Fibroblast of peridontal ligament (primary cell): ENCODE results near the gene LRRC7.
"Not testable (repeated sequence)": the region's sequence is repeated elsewhere in the genome, so short reads cannot be mapped to it uniquely, and the experiment has no call there.

Experiments used
- DNase-seq: peaks from one replicate; pipeline ENCODE4 v3.0.0-alpha.2; 2010; ENCODE audit errors: extremely low read depth

Gene LRRC7

DNA sequence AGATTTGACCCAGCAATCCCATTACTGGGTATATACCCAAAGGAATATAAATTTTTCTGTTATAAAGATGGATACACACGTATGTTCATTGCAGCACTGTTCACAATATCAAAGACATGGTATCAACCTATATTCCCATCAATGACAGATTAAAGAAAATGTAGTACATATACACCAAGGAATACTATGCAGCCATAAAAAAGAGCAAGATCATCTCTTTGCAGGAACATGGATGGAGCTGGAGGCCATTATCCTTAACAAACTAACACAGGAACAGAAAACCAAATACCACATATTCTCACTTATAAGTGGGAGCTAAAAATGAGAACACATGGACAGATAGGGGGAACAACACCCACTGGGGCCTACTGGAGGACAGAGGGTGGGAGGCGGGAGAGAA lies 394.7 kb downstream of the LRRC7 start:
- DNase-seq: not testable (repeated sequence)

- DNase-seq: no peak
Measured at GRCh38 chr1:69967245-69967766, 399.6 kb downstream of the LRRC7 start.

DNA sequence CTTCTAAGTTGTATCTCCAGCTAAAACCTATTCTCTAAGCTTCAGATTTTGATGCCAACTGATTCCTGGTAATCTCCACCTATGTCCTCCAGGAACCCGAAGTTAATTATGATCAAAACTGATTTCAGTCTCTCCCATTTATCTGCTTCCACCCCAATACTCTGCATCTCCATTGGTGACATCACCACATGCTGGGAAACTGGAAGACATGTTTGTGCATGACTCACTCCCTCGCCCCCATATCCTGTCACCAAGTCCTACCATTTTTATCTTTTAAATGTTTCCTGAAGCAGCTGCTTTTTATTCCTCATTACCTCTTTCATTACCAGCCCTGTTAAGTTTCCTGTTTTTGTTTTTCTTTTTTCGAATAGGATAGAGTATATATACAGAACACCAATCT lies 409.2 kb downstream of the LRRC7 start:
- DNase-seq: peak; percentile 6

GRCh38 chr1:69982992-69983391 lies 415.3 kb downstream of the LRRC7 start:
- peak; percentile 55 for DNase-seq

GRCh38 chr1:69985376-69985775 lies 417.7 kb downstream of the LRRC7 start:
- peak; percentile 9 for DNase-seq

GRCh38 chr1:69985901-69986439 lies 418.2 kb downstream of the LRRC7 start:
- DNase-seq: peak; percentile 57

DNA sequence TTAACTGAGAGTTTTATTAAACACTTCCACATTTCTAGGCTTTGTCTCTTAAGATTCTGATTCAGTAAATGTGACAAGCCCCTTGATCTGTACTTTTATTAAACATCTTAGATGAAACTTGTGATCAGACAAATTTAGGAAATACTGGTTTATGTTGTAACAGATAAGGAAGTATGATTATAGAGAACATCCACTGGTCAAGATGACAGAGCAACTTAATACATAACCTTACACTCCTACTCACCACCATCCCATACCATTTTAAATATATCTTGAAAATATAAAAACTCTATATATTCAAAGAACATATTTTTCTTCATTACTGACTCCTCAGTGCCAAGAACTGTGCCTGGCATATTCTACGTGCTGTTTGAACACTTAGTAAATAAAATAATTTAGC lies 420.2 kb downstream of the LRRC7 start:
- DNase-seq: no peak

DNA sequence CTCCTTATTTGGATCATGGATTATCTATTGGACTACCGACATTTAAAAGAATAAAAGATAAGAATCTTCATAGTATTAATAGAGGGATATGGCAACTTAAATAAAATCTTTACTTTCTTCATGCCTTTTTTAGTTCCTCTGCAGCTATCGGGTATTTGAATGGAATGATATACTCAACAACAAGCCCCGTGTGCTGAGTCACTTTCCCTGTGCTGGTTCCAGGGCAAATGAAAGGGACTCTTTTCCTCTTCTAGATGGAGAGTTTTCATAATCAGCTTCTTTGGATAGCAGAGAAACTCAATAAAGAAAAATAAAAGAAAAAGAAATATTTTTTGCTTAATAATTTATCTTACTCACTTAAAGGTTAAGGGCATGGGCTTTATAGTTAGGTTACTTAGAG lies 423.9 kb downstream of the LRRC7 start:
- DNase-seq: peak; percentile 58

- no peak for DNase-seq
Measured at GRCh38 chr1:69992594-69992993, 424.9 kb downstream of the LRRC7 start.

DNA sequence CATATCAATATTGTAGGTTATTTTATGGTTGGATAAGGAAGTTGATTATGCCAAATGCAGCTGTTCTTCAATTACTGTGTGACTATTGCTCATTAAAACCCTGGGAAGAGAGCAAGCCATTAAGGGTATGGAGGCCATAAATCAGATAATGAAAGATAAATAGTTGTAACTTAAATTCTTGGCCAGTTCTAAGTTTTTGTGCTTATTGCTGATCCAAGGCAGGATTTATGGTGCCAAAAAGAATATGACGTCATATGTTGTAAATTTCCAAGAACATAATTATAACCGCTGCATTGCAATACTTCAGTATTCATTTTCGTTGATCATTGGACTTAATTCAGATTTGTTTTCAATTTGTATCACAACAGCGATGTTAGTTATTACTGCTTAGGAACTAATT lies 426.1 kb downstream of the LRRC7 start:
- no peak for DNase-seq

DNA sequence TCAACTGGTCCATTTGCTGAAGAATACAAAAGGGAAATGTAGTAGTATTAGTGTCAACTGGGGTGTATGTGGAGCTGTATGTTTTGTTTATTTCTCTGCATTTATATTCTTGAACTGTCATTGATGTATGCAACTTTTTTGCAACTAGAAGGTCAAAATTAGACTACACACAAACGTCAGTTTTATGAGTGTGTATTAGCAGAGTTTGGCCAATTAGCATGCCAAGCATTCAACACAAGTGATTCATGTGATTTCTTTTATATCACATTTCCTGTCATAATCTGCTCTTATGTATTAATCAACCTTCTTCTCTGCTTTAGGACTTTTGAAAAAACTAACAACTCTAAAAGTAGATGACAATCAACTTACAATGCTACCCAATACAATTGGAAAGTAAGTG lies 426.5 kb downstream of the LRRC7 start:
- DNase-seq: peak; percentile 13

GRCh38 chr1:69998847-69999246 lies 431.1 kb downstream of the LRRC7 start:
- no peak for DNase-seq

GRCh38 chr1:70003211-70003908 lies 435.6 kb downstream of the LRRC7 start:
- no peak for DNase-seq

GRCh38 chr1:70005386-70006034 lies 437.8 kb downstream of the LRRC7 start:
- DNase-seq: no peak

DNA sequence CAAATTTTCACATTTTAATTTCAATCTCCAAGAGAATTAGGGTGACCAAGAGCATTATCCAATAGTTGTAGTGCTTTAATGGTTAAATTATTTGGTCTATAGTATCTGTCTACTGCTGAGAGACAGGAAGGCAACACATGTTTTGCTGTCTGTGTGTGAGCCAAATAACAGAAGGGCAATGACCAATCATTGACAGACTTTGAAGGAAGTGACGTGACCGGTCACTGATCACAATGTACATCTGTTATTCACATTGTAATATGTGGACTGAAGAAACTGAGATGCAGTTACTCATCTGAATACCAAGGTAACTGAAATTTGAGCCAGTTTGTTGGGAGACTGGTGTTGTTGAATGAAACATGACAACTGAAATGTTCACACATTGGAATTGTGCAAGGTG lies 440.9 kb downstream of the LRRC7 start:
- DNase-seq: no peak

DNA sequence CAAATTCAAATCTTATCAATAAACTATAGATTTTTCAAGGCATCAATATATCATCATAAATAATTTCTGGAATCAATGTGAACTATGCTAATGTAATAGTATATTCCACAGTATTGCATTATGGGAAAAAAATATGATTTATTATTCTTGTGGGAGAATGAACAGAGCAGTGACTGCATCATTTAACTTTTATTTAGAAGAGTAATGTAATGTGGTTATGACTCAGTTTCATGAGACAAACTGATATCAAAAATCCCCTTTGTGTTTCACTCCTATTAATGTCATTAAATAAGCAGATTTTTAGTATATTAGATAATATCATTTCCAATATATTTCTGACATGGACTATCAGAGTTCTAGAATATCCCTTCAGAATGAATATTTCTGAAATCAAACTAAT lies 450.0 kb downstream of the LRRC7 start:
- no peak for DNase-seq

- no peak for DNase-seq
Measured at GRCh38 chr1:70024272-70024671, 456.6 kb downstream of the LRRC7 start.

DNA sequence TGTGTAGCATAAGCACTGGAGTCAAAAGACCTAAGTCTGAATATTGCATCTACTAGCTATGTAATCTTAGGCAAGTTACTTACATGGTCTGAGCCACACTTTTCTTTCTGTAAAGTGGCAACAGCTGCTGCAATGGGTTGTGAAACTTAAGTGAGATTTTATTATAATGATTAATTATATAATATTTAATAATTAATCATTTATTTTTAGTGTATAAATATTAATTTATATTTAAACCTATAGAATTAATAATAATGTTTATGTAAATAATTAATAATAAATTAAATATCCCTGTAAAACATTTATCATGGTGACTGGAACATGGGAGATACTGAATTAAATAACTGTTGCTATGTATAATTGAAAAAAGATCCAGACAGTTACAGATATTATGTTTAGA lies 457.3 kb downstream of the LRRC7 start:
- DNase-seq: no peak

GRCh38 chr1:70025846-70026245 lies 458.1 kb downstream of the LRRC7 start:
- DNase-seq: no peak

- no peak for DNase-seq
Measured at GRCh38 chr1:70033266-70033873, 465.6 kb downstream of the LRRC7 start.

DNA sequence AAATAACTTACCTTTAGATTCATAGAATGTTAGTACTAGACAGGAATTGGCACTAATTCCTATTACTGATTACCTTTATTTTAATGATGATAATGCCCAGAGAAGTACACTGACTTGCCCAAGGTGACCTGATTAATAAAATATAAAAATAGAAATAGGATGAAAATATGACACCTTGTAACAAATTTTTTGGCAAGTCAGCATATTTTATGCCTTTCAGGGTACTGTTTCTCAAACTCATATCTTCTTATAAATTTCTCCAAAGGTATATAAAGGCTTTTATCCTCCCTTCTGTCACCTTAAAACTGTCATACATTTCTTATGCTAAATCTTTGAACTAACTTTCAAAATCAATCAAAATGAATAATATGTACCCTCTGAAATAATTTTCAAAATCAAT lies 466.2 kb downstream of the LRRC7 start:
- no peak for DNase-seq

- peak; percentile 61 for DNase-seq
Measured at GRCh38 chr1:70034403-70034802, 466.7 kb downstream of the LRRC7 start.

DNA sequence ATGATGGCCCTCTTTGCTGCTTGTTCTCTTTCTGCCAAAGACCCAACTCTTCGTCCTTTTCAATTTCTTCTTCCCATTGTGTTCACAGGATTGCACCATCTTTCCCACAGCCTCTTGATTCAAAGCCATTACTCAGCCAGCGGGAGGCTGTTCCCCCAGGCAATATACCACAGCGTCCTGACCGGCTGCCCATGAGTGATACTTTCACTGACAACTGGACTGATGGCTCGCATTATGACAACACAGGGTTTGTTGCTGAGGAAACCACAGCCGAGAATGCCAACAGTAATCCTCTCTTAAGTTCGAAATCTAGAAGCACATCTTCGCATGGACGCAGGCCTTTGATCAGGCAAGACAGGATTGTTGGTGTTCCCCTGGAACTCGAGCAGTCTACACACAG lies 470.3 kb downstream of the LRRC7 start:
- DNase-seq: peak; percentile 25
